BE2C (cell line): ENCODE results near the gene PLPP6.

Experiments
- DNase-seq: peaks from one replicate; pipeline ENCODE4 v3.0.0-alpha.2; 2020
- H3K27me3 ChIP-seq: fragments of 250-450 bp; sonication (Bioruptor Pico); 2 replicates; pipeline ENCODE4 v1.5.1; 2020; ENCODE audit warnings: mild to moderate bottlenecking
- H3K36me3 ChIP-seq: fragments of 250-450 bp; sonication (Bioruptor Pico); 2 replicates; pipeline ENCODE4 v1.5.1; 2020; ENCODE audit warnings: mild to moderate bottlenecking
- H3K4me1 ChIP-seq: fragments of 250-450 bp; sonication (Bioruptor Pico); 2 replicates; pipeline ENCODE4 v1.5.1; 2020
- H3K4me3 ChIP-seq: 2 replicates; pipeline ENCODE4 v1.5.1; 2011; ENCODE audit warnings: low read depth, low read length
- H3K9me3 ChIP-seq: fragments of 250-450 bp; sonication (Bioruptor Pico); 2 replicates; pipeline ENCODE4 v1.5.1; 2020
- CTCF ChIP-seq: IDR thresholded peaks from 2 replicates; pipeline ENCODE4 v1.5.1; 2012; ENCODE audit warnings: mild to moderate bottlenecking, low read depth, low read length

Gene PLPP6

GRCh38 chr9:4665357-4665756 lies 3.3 kb downstream of the PLPP6 start:
- Histone ChIP-seq H3K36me3 (no peaks in the 10 kb centered on the region), H3K4me3 (no peak overlapping the region; the same call in 1 of the 2 replicates), H3K27me3 (0 out of 2 replicates have a peak, but pooled peaks cover 3% of the 10 kb centered on the region), H3K9me3 (no peaks in the 10 kb centered on the region; the same call in 1 of the 2 replicates), H3K4me1 (no peaks in the 10 kb centered on the region; the same call in 1 of the 2 replicates)
- TF ChIP-seq CTCF, result no peak
- no peak for DNase-seq

GRCh38 chr9:4666042-4666699 lies 4.1 kb downstream of the PLPP6 start, which contains the start of gene SPATA6L:
TSS of gene SPATA6L (minus strand) at chr9:4666480. CDS start at chr9:4666250, 230 bp downstream.
- Histone ChIP-seq H3K4me1 (no peaks in the 10 kb centered on the region; the same call in 1 of the 2 replicates), H3K4me3 (peak within 1 kb of the TSS; percentile 68), H3K9me3 (no peaks in the 10 kb centered on the region; the same call in 1 of the 2 replicates), H3K36me3 (no peaks in the 10 kb centered on the region), H3K27me3 (0 out of 2 replicates have a peak, but pooled peaks cover 3% of the 10 kb centered on the region)
- DNase-seq, result peak; percentile 59
- TF ChIP-seq CTCF, result peak; percentile 32

GRCh38 chr9:4667681-4668080 lies 5.6 kb downstream of the PLPP6 start:
- no peak for TF ChIP-seq CTCF
- no peak overlapping the region for H3K4me3 ChIP-seq
- H3K36me3 ChIP-seq, result no peaks in the 10 kb centered on the region
- no peaks in the 10 kb centered on the region; the same call in 1 of the 2 replicates for H3K9me3 ChIP-seq
- H3K4me1 ChIP-seq, result no peaks in the 10 kb centered on the region; the same call in 1 of the 2 replicates
- DNase-seq, result no peak
- H3K27me3 ChIP-seq, result 0 out of 2 replicates have a peak, but pooled peaks cover 3% of the 10 kb centered on the region

- Histone ChIP-seq H3K27me3 (0 out of 2 replicates have a peak, but pooled peaks cover 3% of the 10 kb centered on the region), H3K9me3 (no peaks in the 10 kb centered on the region; the same call in 1 of the 2 replicates)
Measured at GRCh38 chr9:4668604-4669003, 6.5 kb downstream of the PLPP6 start.

GRCh38 chr9:4669890-4670289 lies 7.8 kb downstream of the PLPP6 start:
- no peak for TF ChIP-seq CTCF
- H3K4me3 ChIP-seq, result no peak overlapping the region

More at GRCh38 chr9:4668604-4669003, 6.5 kb downstream of the PLPP6 start:
- H3K36me3 ChIP-seq, result no peaks in the 10 kb centered on the region
- no peak overlapping the region for H3K4me3 ChIP-seq
- no peak for DNase-seq
- H3K4me1 ChIP-seq, result no peaks in the 10 kb centered on the region; the same call in 1 of the 2 replicates
- TF ChIP-seq CTCF, result no peak

GRCh38 chr9:4670591-4670990 lies 8.5 kb downstream of the PLPP6 start:
- TF ChIP-seq CTCF, result no peak
- no peak for DNase-seq
- Histone ChIP-seq H3K4me3 (no peak overlapping the region), H3K36me3 (no peaks in the 10 kb centered on the region), H3K4me1 (no peaks in the 10 kb centered on the region; the same call in 1 of the 2 replicates), H3K27me3 (0 out of 2 replicates have a peak, but pooled peaks cover 3% of the 10 kb centered on the region), H3K9me3 (no peaks in the 10 kb centered on the region; the same call in 1 of the 2 replicates)

More at GRCh38 chr9:4669890-4670289, 7.8 kb downstream of the PLPP6 start:
- Histone ChIP-seq H3K9me3 (no peaks in the 10 kb centered on the region; the same call in 1 of the 2 replicates), H3K27me3 (0 out of 2 replicates have a peak, but pooled peaks cover 3% of the 10 kb centered on the region), H3K36me3 (no peaks in the 10 kb centered on the region), H3K4me1 (no peaks in the 10 kb centered on the region; the same call in 1 of the 2 replicates)
- no peak for DNase-seq
